ENCODE results near the gene CD46.

DNA sequence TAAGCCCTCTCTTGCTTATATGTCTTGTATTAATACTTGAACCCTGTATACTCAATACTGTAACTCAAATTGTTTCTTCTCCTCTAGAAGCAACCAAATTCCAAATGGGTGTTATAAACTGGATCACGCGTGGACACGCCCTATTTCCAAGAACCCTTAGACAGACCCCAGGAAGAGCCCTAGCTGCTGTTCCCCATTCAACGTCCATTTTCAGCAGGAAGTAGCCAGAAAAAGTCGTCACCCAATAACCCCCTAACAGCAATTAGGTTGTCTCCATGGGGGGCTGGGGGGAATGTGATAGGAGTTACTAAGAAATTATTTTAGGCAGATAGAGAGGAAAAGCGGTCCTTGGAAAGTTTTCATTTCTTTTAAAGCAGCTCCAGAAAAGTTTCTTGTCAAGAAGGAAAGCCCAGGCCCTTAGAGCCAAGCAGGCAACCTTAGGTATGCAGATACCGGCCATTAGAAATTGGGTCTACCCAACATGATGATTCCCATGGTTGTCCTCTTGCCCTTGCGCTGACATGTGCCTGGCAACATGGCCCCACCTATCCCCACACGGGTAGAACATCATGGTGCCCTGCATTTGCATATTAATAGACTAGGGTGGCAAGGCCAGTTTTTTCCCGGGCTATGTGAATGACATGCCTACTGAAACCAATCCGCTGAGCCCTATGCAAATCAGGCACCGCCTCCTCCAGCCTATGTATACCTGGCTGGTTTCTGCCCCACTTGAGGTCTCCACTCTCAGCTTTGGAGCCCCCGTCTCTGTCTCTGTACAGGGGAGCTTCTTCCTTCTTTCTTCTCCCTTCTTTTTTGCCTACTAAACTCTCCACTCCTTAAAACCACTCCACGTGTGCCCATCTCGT lies 4.0 kb upstream of the CD46 start:
- TF ChIP-seq, protein P1, sequence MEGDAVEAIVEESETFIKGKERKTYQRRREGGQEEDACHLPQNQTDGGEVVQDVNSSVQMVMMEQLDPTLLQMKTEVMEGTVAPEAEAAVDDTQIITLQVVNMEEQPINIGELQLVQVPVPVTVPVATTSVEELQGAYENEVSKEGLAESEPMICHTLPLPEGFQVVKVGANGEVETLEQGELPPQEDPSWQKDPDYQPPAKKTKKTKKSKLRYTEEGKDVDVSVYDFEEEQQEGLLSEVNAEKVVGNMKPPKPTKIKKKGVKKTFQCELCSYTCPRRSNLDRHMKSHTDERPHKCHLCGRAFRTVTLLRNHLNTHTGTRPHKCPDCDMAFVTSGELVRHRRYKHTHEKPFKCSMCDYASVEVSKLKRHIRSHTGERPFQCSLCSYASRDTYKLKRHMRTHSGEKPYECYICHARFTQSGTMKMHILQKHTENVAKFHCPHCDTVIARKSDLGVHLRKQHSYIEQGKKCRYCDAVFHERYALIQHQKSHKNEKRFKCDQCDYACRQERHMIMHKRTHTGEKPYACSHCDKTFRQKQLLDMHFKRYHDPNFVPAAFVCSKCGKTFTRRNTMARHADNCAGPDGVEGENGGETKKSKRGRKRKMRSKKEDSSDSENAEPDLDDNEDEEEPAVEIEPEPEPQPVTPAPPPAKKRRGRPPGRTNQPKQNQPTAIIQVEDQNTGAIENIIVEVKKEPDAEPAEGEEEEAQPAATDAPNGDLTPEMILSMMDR (IDR thresholded peaks at IDR 0.05 in 2 of 3, conservative IDR thresholded peaks at IDR 0.05 in 1 of 3; ENCODE audit: borderline replicate concordance in 1 of 3, insufficient read depth in 1 of 3, low read depth in 2 of 3, low read length in 2 of 3): no peak
- TF ChIP-seq POLR2A (IDR thresholded peaks at IDR 0.05; ENCODE audit: borderline replicate concordance, extremely low read depth, insufficient read depth, insufficient read length): no peak
- no peak for TF ChIP-seq JUND (IDR thresholded peaks at IDR 0.05)
- no peak for TF ChIP-seq RAD21 (IDR thresholded peaks at IDR 0.05; ENCODE audit: low read depth)
- TF ChIP-seq SP1 (IDR thresholded peaks at IDR 0.05; ENCODE audit: low read depth): no peak
- TF ChIP-seq ZNF274 (IDR thresholded peaks at IDR 0.05; ENCODE audit: low read depth, low read length): no peak
- no peak for TF ChIP-seq POLR2AphosphoS5 (IDR thresholded peaks at IDR 0.05; ENCODE audit: low read depth, low read length)
- TF ChIP-seq CBX3 (IDR thresholded peaks at IDR 0.05; ENCODE audit: low read depth): no peak
- TF ChIP-seq, protein P2, sequence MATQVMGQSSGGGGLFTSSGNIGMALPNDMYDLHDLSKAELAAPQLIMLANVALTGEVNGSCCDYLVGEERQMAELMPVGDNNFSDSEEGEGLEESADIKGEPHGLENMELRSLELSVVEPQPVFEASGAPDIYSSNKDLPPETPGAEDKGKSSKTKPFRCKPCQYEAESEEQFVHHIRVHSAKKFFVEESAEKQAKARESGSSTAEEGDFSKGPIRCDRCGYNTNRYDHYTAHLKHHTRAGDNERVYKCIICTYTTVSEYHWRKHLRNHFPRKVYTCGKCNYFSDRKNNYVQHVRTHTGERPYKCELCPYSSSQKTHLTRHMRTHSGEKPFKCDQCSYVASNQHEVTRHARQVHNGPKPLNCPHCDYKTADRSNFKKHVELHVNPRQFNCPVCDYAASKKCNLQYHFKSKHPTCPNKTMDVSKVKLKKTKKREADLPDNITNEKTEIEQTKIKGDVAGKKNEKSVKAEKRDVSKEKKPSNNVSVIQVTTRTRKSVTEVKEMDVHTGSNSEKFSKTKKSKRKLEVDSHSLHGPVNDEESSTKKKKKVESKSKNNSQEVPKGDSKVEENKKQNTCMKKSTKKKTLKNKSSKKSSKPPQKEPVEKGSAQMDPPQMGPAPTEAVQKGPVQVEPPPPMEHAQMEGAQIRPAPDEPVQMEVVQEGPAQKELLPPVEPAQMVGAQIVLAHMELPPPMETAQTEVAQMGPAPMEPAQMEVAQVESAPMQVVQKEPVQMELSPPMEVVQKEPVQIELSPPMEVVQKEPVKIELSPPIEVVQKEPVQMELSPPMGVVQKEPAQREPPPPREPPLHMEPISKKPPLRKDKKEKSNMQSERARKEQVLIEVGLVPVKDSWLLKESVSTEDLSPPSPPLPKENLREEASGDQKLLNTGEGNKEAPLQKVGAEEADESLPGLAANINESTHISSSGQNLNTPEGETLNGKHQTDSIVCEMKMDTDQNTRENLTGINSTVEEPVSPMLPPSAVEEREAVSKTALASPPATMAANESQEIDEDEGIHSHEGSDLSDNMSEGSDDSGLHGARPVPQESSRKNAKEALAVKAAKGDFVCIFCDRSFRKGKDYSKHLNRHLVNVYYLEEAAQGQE (IDR thresholded peaks at IDR 0.05; ENCODE audit: low read depth): no peak

Measured in HCT116 (cell line).